H1 (cell line): ENCODE measurements around the gene SEMA6A. TPM values are rescaled to one million over a fixed set of nuclear protein-coding genes. Genes with fewer than 3 reads are reported as not detected.

ENCODE experiments used
- ASH2L ChIP-seq: fragments of 200-600, 300-600 bp; sonication (generic); IDR thresholded peaks from one replicate; pipeline ENCODE4 v1.7.1; 2017; ENCODE audit warnings: low read length
- CEBPB ChIP-seq: IDR thresholded peaks from 2 replicates; pipeline ENCODE4 v1.6.1; 2012; ENCODE audit warnings: low read depth, low read length
- CHD1 ChIP-seq: IDR thresholded peaks from 2 replicates; pipeline ENCODE4 v1.6.1; 2012; ENCODE audit warnings: low read depth, low read length, improper control_type of control experiment
- CHD2 ChIP-seq: IDR thresholded peaks from 2 replicates; pipeline ENCODE4 v1.6.1; 2012; ENCODE audit warnings: low read length, improper control_type of control experiment
- EP300 ChIP-seq, 2 experiments: IDR thresholded peaks; 1 replicate in 1 of 2; 2 replicates in 1 of 2; pipeline ENCODE4 v1.6.1; 2011 to 2012; ENCODE audit warnings: low read depth in 2 of 2, low read length in 2 of 2, mild to moderate bottlenecking in 2 of 2, borderline replicate concordance in 1 of 2, inconsistent platforms in 1 of 2, moderate library complexity in 1 of 2
- FOSL1 ChIP-seq: IDR thresholded peaks from 2 replicates; pipeline ENCODE4 v1.6.1; 2011; ENCODE audit warnings: mild to moderate bottlenecking, low read depth, low read length, moderate library complexity; ENCODE audit not compliant: insufficient read depth
- HDAC6 ChIP-seq: IDR thresholded peaks from one replicate; pipeline ENCODE4 v1.7.1; 2012; ENCODE audit warnings: low read depth, mild to moderate bottlenecking, inconsistent platforms, low read length, moderate library complexity
- JUN ChIP-seq: IDR thresholded peaks from 2 replicates; pipeline ENCODE4 v1.6.1; 2011; ENCODE audit warnings: low read depth, mild to moderate bottlenecking, improper control_type of control experiment, low read length
- NRF1 ChIP-seq: IDR thresholded peaks from 2 replicates; pipeline ENCODE4 v1.6.1; 2011; ENCODE audit warnings: mild to moderate bottlenecking, low read depth, low read length, improper control_type of control experiment
- PHF8 ChIP-seq: fragments of 200-600 bp; sonication (generic); conservative IDR thresholded peaks from 2 replicates; pipeline ENCODE4 v1.7.1; 2012; ENCODE audit warnings: low read depth, mild to moderate bottlenecking, inconsistent platforms, low read length, moderate library complexity
- RBBP5 ChIP-seq: IDR thresholded peaks from 2 replicates; pipeline ENCODE4 v1.7.1; 2012; ENCODE audit warnings: low read depth, mild to moderate bottlenecking, inconsistent platforms, low read length, moderate library complexity, borderline replicate concordance
- RNF2 ChIP-seq: fragments of 200-900, 300-1000 bp; sonication (generic); IDR thresholded peaks from 2 replicates; pipeline ENCODE4 v1.7.1; 2016; ENCODE audit warnings: borderline replicate concordance, low read depth, mild to moderate bottlenecking, antibody characterized with exemption, low read length; ENCODE audit not compliant: poor library complexity, severe bottlenecking; ENCODE audit errors: missing control alignments
- RXRA ChIP-seq: IDR thresholded peaks from 2 replicates; pipeline ENCODE4 v1.6.1; 2011; ENCODE audit warnings: low read depth, mild to moderate bottlenecking, low read length, moderate library complexity; ENCODE audit not compliant: insufficient read depth
- SAP30 ChIP-seq: fragments of 300-600 bp; sonication (generic); IDR thresholded peaks from 2 replicates; pipeline ENCODE4 v1.7.1; 2012; ENCODE audit warnings: low read length, moderate library complexity, mild to moderate bottlenecking, inconsistent platforms; ENCODE audit not compliant: insufficient read depth, insufficient replicate concordance
- SIRT6 ChIP-seq: IDR thresholded peaks from one replicate; pipeline ENCODE4 v1.7.1; 2012; ENCODE audit warnings: low read length, inconsistent platforms
- SIX5 ChIP-seq: IDR thresholded peaks from 2 replicates; pipeline ENCODE4 v1.6.1; 2011; ENCODE audit warnings: mild to moderate bottlenecking, low read depth, low read length
- SP4 ChIP-seq: IDR thresholded peaks from 2 replicates; pipeline ENCODE4 v1.6.1; 2012; ENCODE audit warnings: low read length, inconsistent platforms
- TAF1 ChIP-seq: IDR thresholded peaks from 2 replicates; pipeline ENCODE4 v1.6.1; 2011; ENCODE audit warnings: mild to moderate bottlenecking, low read depth, low read length
- TBP ChIP-seq: IDR thresholded peaks from 2 replicates; pipeline ENCODE4 v1.6.1; 2011; ENCODE audit warnings: low read depth, low read length, improper control_type of control experiment
- TCF12 ChIP-seq: IDR thresholded peaks from 2 replicates; pipeline ENCODE4 v1.6.1; 2011; ENCODE audit warnings: low read depth, mild to moderate bottlenecking, low read length
- TEAD4 ChIP-seq: IDR thresholded peaks from 2 replicates; pipeline ENCODE4 v1.6.1; 2012; ENCODE audit warnings: low read depth, low read length, inconsistent platforms, mixed read lengths
- polyA plus RNA-seq, 7 experiments: library from polyadenylated mRNA; depleted of rRNA in 3 of 7; stranded (reverse) in 5 of 7; unstranded in 2 of 7; fragments of >200 nt in 5 of 7; fragments of 200-250 nt in 2 of 7; gene quantifications; 1 replicate in 5 of 7; 2 replicates in 1 of 7; 4 replicates in 1 of 7; pipeline versions ENCODE4 v1.2.1 to v1.2.3, GENCODE V29; 2011 to 2013; ENCODE audit warnings: missing spikeins in 2 of 7, mixed read lengths in 2 of 7
- total RNA-seq: library from RNA; stranded (reverse); fragmentation: NEBNext Ultra II Directional; extraction: Animal tissue kit (Norgen Biotek cat#: 25700); gene quantifications from 2 replicates; pipeline ENCODE4 v1.2.1, GENCODE V29; 2021
- TF ChIP-seq, protein P1 (sequence below), 3 experiments: IDR thresholded peaks; 1 replicate in 2 of 3; 2 replicates in 1 of 3; pipeline versions ENCODE4 v1.5.1 to v1.6.1; 2011; ENCODE audit warnings: low read length in 3 of 3, mild to moderate bottlenecking in 3 of 3, inconsistent platforms in 2 of 3, low read depth in 1 of 3, moderate library complexity in 1 of 3; ENCODE audit not compliant: insufficient read depth in 1 of 3; ENCODE audit errors: control extremely low read depth in 1 of 3

Gene SEMA6A
- total and polyA plus RNA-seq, 2 of the 8 experiments (the other 6 are each of a cell fraction or from before 2014, with no cell fraction given), result 78.3 to 277 TPM

GRCh38 chr5:116572350-116573278 is 2.0 kb downstream of the SEMA6A start (continued):
- peak; percentile 47 for TF ChIP-seq TAF1
- TF ChIP-seq PHF8, result no peak
- TF ChIP-seq, protein P1, sequence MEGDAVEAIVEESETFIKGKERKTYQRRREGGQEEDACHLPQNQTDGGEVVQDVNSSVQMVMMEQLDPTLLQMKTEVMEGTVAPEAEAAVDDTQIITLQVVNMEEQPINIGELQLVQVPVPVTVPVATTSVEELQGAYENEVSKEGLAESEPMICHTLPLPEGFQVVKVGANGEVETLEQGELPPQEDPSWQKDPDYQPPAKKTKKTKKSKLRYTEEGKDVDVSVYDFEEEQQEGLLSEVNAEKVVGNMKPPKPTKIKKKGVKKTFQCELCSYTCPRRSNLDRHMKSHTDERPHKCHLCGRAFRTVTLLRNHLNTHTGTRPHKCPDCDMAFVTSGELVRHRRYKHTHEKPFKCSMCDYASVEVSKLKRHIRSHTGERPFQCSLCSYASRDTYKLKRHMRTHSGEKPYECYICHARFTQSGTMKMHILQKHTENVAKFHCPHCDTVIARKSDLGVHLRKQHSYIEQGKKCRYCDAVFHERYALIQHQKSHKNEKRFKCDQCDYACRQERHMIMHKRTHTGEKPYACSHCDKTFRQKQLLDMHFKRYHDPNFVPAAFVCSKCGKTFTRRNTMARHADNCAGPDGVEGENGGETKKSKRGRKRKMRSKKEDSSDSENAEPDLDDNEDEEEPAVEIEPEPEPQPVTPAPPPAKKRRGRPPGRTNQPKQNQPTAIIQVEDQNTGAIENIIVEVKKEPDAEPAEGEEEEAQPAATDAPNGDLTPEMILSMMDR (IDR thresholded peaks at IDR 0.05; ENCODE audit: control extremely low read depth in 1 of 3, insufficient read depth in 1 of 3, low read depth in 1 of 3, low read length in 3 of 3), result no peak
- TF ChIP-seq EP300 (IDR thresholded peaks at IDR 0.05; ENCODE audit: borderline replicate concordance in 1 of 2, low read depth in 2 of 2, low read length in 2 of 2), result no peak
- no peak for TF ChIP-seq SIRT6
- no peak for TF ChIP-seq RXRA
- no peak for TF ChIP-seq TEAD4
- TF ChIP-seq SP4, result no peak
- peak; percentile 82 for TF ChIP-seq RBBP5
- TF ChIP-seq CEBPB, result no peak
- TF ChIP-seq TCF12, result no peak
- no peak for TF ChIP-seq CHD1
- no peak for TF ChIP-seq SAP30
- no peak for TF ChIP-seq NRF1
- TF ChIP-seq SIX5, result no peak
- TF ChIP-seq TBP, result no peak
- no peak for TF ChIP-seq RNF2
- peak; percentile 56 for TF ChIP-seq ASH2L
- no peak for TF ChIP-seq JUN
- TF ChIP-seq HDAC6, result no peak
- TF ChIP-seq CHD2, result no peak
- TF ChIP-seq FOSL1, result no peak
